Glutamatergic neuron (in vitro differentiated cells): ENCODE data around the gene ATIC. TPM values are rescaled to one million over a fixed set of nuclear protein-coding genes. Genes with fewer than 3 reads are reported as not detected.

Experiments
- DNase-seq: peaks from one replicate; pipeline ENCODE4 v3.0.0; 2022
- H3K27ac Mint-ChIP-seq: one replicate; pipeline ENCODE4 v1.8.0; 2020; ENCODE audit warnings: mild to moderate bottlenecking, mixed read lengths, inconsistent platforms; ENCODE audit not compliant: unreplicated experiment
- H3K27me3 Mint-ChIP-seq: one replicate; pipeline ENCODE4 v1.8.0; 2020; ENCODE audit warnings: mild to moderate bottlenecking, moderate library complexity, mixed read lengths, inconsistent platforms; ENCODE audit not compliant: unreplicated experiment
- H3K36me3 Mint-ChIP-seq: one replicate; pipeline ENCODE4 v1.8.0; 2020; ENCODE audit warnings: mild to moderate bottlenecking, mixed read lengths, inconsistent platforms; ENCODE audit not compliant: unreplicated experiment
- H3K4me1 Mint-ChIP-seq: one replicate; pipeline ENCODE4 v1.8.0; 2020; ENCODE audit warnings: mild to moderate bottlenecking, low read depth, mixed read lengths, inconsistent platforms; ENCODE audit not compliant: unreplicated experiment
- H3K4me3 Mint-ChIP-seq: one replicate; pipeline ENCODE4 v1.8.0; 2020; ENCODE audit warnings: mild to moderate bottlenecking, mixed read lengths, inconsistent platforms; ENCODE audit not compliant: unreplicated experiment
- H3K9me3 Mint-ChIP-seq: one replicate; pipeline ENCODE4 v1.8.0; 2020; ENCODE audit warnings: mild to moderate bottlenecking, moderate library complexity, mixed read lengths, inconsistent platforms; ENCODE audit not compliant: unreplicated experiment
- CTCF ChIP-seq: fragments of 200-600 bp; sonication (generic); IDR thresholded peaks from one replicate; pipeline ENCODE4 v1.5.0; 2021; ENCODE audit not compliant: partially characterized antibody, unreplicated experiment
- total RNA-seq: library from RNA; stranded (reverse); fragmentation: NEBNext Ultra II Directional; extraction: Animal tissue kit (Norgen Biotek cat#: 25700); gene quantifications from one replicate; pipeline ENCODE4 v1.2.1, GENCODE V29; 2021; ENCODE audit not compliant: unreplicated experiment

ATIC gene
- total RNA-seq, 1 donor from 2014 or later, result 51.5 TPM

- Mint-ChIP-seq H3K4me1 (peaks cover 2% of the 10 kb centered on the region), H3K27ac (no peak overlapping the region), H3K27me3 (peaks cover 5% of the 10 kb centered on the region), H3K9me3 (no peaks in the 10 kb centered on the region), H3K4me3 (peak overlapping the region; percentile 97), H3K36me3 (peaks cover 6% of the 10 kb centered on the region)
- no peak for TF ChIP-seq CTCF
- DNase-seq, result no peak
Measured at GRCh38 chr2:215313255-215313613, 1.4 kb downstream of the ATIC start.

GRCh38 chr2:215314896-215315295 lies 3.0 kb downstream of the ATIC start:
- no peaks in the 10 kb centered on the region for H3K9me3 Mint-ChIP-seq
- no peak overlapping the region for H3K27ac Mint-ChIP-seq
- H3K4me3 Mint-ChIP-seq, result no peak overlapping the region
- peaks cover 6% of the 10 kb centered on the region for H3K36me3 Mint-ChIP-seq
- DNase-seq, result no peak
- H3K4me1 Mint-ChIP-seq, result peaks cover 2% of the 10 kb centered on the region
- H3K27me3 Mint-ChIP-seq, result peaks cover 5% of the 10 kb centered on the region
- no peak for TF ChIP-seq CTCF

GRCh38 chr2:215315301-215315700 lies 3.4 kb downstream of the ATIC start:
- no peak for DNase-seq
- H3K27ac Mint-ChIP-seq, result no peak overlapping the region
- H3K36me3 Mint-ChIP-seq, result peaks cover 6% of the 10 kb centered on the region
- H3K27me3 Mint-ChIP-seq, result peaks cover 5% of the 10 kb centered on the region
- H3K4me1 Mint-ChIP-seq, result peaks cover 2% of the 10 kb centered on the region
- no peak for TF ChIP-seq CTCF
- H3K4me3 Mint-ChIP-seq, result no peak overlapping the region
- no peaks in the 10 kb centered on the region for H3K9me3 Mint-ChIP-seq

- H3K4me3 Mint-ChIP-seq, result no peak overlapping the region
- H3K36me3 Mint-ChIP-seq, result peaks cover 11% of the 10 kb centered on the region
- TF ChIP-seq CTCF, result no peak
- peaks cover 2% of the 10 kb centered on the region for H3K4me1 Mint-ChIP-seq
- peaks cover 4% of the 10 kb centered on the region for H3K27me3 Mint-ChIP-seq
- no peaks in the 10 kb centered on the region for H3K9me3 Mint-ChIP-seq
- DNase-seq, result no peak
- no peak overlapping the region for H3K27ac Mint-ChIP-seq
Measured at GRCh38 chr2:215316336-215316735, 4.5 kb downstream of the ATIC start.

- H3K9me3 Mint-ChIP-seq, result no peaks in the 10 kb centered on the region
Measured at GRCh38 chr2:215319500-215319899, 7.6 kb downstream of the ATIC start.

More at GRCh38 chr2:215319500-215319899, 7.6 kb downstream of the ATIC start:
- H3K4me3 Mint-ChIP-seq, result no peak overlapping the region
- H3K36me3 Mint-ChIP-seq, result peaks cover 16% of the 10 kb centered on the region
- no peak for DNase-seq
- no peaks in the 10 kb centered on the region for H3K27me3 Mint-ChIP-seq
- TF ChIP-seq CTCF, result no peak
- H3K27ac Mint-ChIP-seq, result no peak overlapping the region
- no peaks in the 10 kb centered on the region for H3K4me1 Mint-ChIP-seq
